HG02981 (cell line): ENCODE data around the gene PRRC1.

ENCODE experiments used
- ATAC-seq: cut with Tn5 transposase; IDR thresholded peaks from one replicate; pipeline ENCODE4 v1.9.1; 2021; ENCODE audit warnings: mild to moderate bottlenecking, moderate library complexity; ENCODE audit not compliant: unreplicated experiment

The PRRC1 gene

GRCh38 chr5:127602481-127602880 lies 85.0 kb downstream of the PRRC1 start:
- no peak for ATAC-seq

DNA sequence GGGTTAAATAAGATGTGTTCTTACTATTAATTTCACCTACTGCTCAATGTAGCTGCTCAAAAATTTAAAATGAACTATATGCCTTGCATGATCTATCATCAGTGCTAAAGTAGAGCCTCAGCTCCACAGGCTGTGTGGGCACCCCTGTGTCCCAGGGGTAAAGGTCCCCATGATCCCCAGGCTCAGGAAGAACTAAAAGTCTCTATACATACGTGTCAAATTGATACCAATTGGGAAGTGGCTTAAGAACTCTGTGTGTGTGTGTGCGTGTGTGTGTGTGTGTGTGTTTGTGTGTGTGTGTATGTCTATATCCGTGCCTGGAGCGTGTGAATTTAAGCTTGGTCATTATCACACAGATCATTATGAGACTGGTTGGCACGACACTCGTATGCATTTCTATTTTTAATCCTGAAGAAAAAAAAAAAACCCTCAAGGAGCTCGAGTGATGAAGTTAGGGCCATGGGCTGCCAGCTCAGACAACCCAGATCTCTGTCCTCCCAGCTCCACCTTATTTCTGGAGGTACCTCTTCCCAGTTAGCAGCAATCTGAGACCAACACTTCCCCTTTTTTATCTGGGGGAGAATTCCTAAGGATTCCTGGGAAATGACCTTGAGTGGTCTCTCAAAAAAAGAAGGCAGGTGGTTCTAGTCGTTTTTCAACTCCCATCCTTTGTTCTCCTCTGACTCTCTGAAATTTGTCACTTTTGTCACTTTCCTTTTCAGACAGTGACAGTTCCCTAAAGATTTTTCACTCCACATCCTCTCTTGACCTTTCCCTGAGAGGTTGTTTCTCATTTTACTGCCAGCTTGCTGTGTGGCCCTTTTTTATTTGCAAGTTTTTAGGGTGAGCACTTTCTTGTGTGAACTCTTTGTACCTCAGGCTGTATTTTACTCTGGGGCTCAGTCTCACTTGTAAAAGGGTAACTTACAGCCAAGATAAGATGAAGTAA lies 85.7 kb downstream of the PRRC1 start:
- ATAC-seq: no peak
